ENCODE data around the gene FOXC1. TPM values are rescaled to one million over a fixed set of nuclear protein-coding genes. Genes with fewer than 3 reads are reported as not detected.

The FOXC1 gene
- polyA plus RNA-seq, 1 of the 3 experiments (the other 2 are of a cell fraction): 4.3 TPM

- no peak for TF ChIP-seq MEF2A (IDR thresholded peaks at IDR 0.05; ENCODE audit: borderline replicate concordance, low read depth)
Observed at GRCh38 chr6:1603708-1604107, 6.0 kb upstream of the FOXC1 start (continued).

- Histone ChIP-seq H3K4me2 (peak overlapping the region; percentile 85), H3K36me3 (replicated peaks in 1 of 2; ENCODE audit: control insufficient read depth in 1 of 2, insufficient read depth in 2 of 2, low read length in 1 of 2) (no peaks in the 10 kb centered on the region), H2AFZ (ENCODE audit: low read depth) (peak overlapping the region; percentile 82; the same call in 1 of the 2 replicates), H3F3A (replicated peaks; ENCODE audit: insufficient read depth) (no peaks in the 10 kb centered on the region), H3K9ac (no peak overlapping the region), H3K27me3 (ENCODE audit: insufficient read depth) (no peaks in the 10 kb centered on the region), H3K9me2 (no peaks in the 10 kb centered on the region), H3K4me3 (ENCODE audit: low read depth in 2 of 2, low read length in 1 of 2) (peak overlapping the region; percentile 40 to 51), H3K9me3 (no peaks in the 10 kb centered on the region), H3K4me1 (ENCODE audit: control insufficient read depth in 1 of 2, insufficient read depth in 2 of 2, low read depth in 1 of 2, low read length in 1 of 2) (peaks cover 0 to 11% of the 10 kb centered on the region in 2 experiments; a peak in 1 of 4 replicates), H3K79me2 (ENCODE audit: insufficient read depth) (no peaks in the 10 kb centered on the region), H3K27ac (ENCODE audit: low read depth in 2 of 2, low read length in 1 of 2) (no peak overlapping the region), H4K20me1 (ENCODE audit: insufficient read depth) (no peaks in the 10 kb centered on the region)
- DNase-seq: peak; percentile 94
- 30% methylated on average over 10 of the region's 85 CpGs for WGBS (ENCODE audit: low lambda C conversion rate)
- CTCF ChIA-PET: interaction anchor here (0.6 to 4.6 kb wide), 15 partner anchors 8 to 1030 kb away, joined by 3 to 60 read pairs (median 3); no protein-coding TSS in a partner anchor
- TF ChIP-seq RAD21 (IDR thresholded peaks at IDR 0.05; ENCODE audit: low read length): peak; percentile 92
- TF ChIP-seq TEAD4 (IDR thresholded peaks at IDR 0.05; ENCODE audit: borderline replicate concordance, insufficient read depth): no peak
- TF ChIP-seq MXI1 (IDR thresholded peaks at IDR 0.05; ENCODE audit: low read depth, low read length): no peak
- TF ChIP-seq CTCF (IDR thresholded peaks at IDR 0.05): peak; percentile 80
- TF ChIP-seq SMC3 (IDR thresholded peaks at IDR 0.05; ENCODE audit: low read depth, low read length): peak; percentile 97
- POLR2A ChIA-PET: no interaction called here
Observed at GRCh38 chr6:1604158-1605003, 5.3 kb upstream of the FOXC1 start.

- Histone ChIP-seq H3F3A (replicated peaks; ENCODE audit: insufficient read depth) (no peaks in the 10 kb centered on the region), H3K4me1 (ENCODE audit: control insufficient read depth in 1 of 2, insufficient read depth in 2 of 2, low read depth in 1 of 2, low read length in 1 of 2) (peaks cover 0 to 8% of the 10 kb centered on the region in 2 experiments; a peak in 1 of 4 replicates), H3K9me3 (no peaks in the 10 kb centered on the region), H3K27ac (ENCODE audit: low read depth in 2 of 2, low read length in 1 of 2) (no peak overlapping the region), H3K4me3 (ENCODE audit: low read depth in 2 of 2, low read length in 1 of 2) (no peak overlapping the region), H3K79me2 (ENCODE audit: insufficient read depth) (no peaks in the 10 kb centered on the region), H3K9ac (no peak overlapping the region), H3K27me3 (ENCODE audit: insufficient read depth) (no peaks in the 10 kb centered on the region), H3K36me3 (replicated peaks in 1 of 2; ENCODE audit: control insufficient read depth in 1 of 2, insufficient read depth in 2 of 2, low read length in 1 of 2) (no peaks in the 10 kb centered on the region), H2AFZ (ENCODE audit: low read depth) (no peak overlapping the region), H3K4me2 (no peak overlapping the region), H4K20me1 (ENCODE audit: insufficient read depth) (no peaks in the 10 kb centered on the region), H3K9me2 (no peaks in the 10 kb centered on the region)
- ChIA-PET POLR2A (no interaction called here), CTCF (interaction anchor here (0.6 to 4.6 kb wide), 16 partner anchors 9 to 1029 kb away, joined by 3 to 60 read pairs (median 4); no protein-coding TSS in a partner anchor)
- 94% methylated on average over 42 of the region's 65 CpGs for WGBS (ENCODE audit: low lambda C conversion rate)
- no peak for DNase-seq
- no peak for TF ChIP-seq GABPA (IDR thresholded peaks at IDR 0.05; ENCODE audit: low read depth)
- no peak for TF ChIP-seq TAF1 (IDR thresholded peaks at IDR 0.05; ENCODE audit: borderline replicate concordance, low read depth, low read length)
- TF ChIP-seq SIN3A (IDR thresholded peaks at IDR 0.05; ENCODE audit: borderline replicate concordance, low read depth, low read length): no peak
- TF ChIP-seq YY1 (IDR thresholded peaks at IDR 0.05; ENCODE audit: low read depth): no peak
Observed at GRCh38 chr6:1605004-1605892, 4.5 kb upstream of the FOXC1 start.

All from SK-N-SH (cell line).